ENCODE measurements around the gene DCUN1D2. TPM values are rescaled to one million over a fixed set of nuclear protein-coding genes. Genes with fewer than 3 reads are reported as not detected.

The DCUN1D2 gene
- total RNA-seq, 1 donor from 2014 or later, result 10.0 TPM

DNA sequence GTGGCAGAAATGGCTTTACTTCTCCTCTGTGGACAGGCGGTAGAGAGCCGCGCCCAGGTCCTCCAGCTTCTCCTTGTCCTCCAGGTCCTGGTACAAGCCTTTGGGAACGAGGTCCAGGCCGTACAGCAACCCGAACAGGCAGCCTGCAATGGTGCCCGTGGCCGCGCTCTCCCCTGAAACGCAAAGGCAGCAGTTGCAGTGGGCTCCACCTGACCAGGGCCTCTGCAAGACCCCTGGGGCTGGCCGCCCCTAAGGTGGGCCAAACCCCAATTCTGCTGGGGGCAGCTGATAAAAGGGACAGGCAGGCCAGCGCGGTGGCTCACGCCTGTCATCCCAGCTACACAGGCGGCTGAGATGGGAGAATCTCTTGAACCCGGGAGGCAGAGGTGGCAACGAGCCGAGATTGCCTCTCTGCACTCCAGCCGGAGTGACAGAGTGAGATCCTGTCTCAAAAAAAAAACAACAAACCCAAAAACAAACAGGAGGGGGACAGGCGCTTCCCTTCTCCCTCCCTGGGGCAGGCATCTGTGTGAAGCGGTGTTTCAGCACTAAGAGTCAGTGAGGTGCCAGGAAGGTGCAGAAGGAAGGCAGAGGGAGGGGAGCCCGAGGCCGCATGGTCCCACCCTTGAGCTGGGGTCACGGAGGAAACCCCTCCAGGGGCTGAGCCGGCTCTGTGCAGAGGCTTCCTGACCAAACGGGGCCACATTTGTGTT lies 67.5 kb downstream of the DCUN1D2 start:
- DNase-seq, result no peak

DNA sequence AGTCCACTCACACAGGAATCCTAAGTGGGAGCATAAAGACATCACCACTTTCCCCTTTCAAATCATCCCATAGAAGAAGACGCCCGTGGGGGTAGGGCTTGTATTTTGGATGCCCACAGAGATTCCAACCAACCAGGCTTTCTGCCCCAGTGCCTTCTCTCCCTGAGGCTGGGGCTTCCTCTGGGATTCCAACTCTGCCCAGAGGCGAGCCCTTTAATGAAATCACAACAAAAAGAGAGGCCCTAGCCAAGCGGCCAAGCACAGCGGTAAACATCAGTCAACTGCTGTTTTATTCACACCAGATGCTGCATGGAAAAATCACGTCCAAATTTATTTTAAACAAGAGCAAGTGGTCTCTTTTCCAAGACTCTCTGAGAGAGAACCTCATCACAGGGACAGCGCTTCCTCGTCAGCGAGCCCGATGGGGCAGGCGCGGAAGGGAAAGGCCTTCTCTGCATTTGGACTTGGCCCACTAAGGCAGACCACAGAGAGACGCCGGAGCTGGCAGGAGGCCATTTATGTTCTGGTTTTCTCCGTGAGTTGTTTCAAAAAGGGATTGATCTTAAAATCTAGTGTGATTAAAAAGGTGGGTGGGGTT lies 68.7 kb downstream of the DCUN1D2 start:
- no peak for DNase-seq

DNA sequence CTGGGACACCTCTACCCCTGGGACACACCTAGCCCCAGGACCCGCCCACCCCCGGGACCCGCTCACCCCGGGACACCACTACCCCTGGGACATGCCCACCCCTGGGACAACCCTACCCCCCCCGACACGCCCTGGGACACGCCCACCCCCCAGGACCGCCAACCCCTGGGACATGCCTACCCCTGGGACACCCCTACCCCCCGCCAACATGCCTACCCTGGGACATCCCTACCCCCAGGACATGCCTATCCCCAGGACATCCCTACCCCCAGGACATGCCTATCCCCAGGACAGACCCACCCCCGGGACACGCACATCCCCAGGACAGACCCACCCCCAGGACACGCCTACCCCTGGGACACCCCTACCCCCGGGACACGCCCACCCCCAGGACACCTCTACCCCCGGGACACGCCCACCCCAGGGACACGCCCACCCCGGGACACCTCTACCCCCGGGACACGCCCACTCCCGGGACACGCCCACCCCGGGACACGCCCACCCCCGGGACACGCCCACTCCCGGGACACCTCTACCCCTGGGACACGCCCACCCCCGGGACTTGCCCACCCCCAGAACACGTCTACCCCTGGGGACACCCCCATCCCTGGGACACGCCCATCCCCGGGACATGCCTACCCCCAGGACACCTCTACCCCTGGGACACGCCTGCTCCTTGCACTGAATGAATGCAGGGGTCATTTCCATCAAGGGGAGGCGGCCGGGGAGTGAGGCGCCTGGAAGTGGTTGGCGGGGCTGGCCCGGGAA lies 69.5 kb downstream of the DCUN1D2 start:
- DNase-seq, result no peak

DNA sequence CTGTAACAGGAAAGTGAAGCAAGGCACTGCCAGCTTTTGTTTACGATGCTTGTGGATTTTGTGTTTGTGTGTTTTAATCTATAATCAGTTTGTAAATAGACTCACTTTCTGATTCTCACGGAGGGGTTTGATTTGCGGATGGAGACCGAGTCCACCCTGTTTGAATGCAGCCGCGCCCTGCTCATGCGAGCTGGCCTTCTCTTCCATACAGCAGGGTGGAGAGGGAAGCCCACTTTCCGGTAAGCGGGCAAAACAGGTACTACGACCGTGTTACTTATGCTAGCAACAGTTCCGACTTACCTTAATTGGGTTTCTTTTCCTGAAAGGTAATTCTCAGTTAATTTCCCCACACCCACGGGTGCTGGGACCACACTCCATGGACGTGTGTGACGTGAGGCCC lies 70.3 kb downstream of the DCUN1D2 start:
- no peak for DNase-seq

DNA sequence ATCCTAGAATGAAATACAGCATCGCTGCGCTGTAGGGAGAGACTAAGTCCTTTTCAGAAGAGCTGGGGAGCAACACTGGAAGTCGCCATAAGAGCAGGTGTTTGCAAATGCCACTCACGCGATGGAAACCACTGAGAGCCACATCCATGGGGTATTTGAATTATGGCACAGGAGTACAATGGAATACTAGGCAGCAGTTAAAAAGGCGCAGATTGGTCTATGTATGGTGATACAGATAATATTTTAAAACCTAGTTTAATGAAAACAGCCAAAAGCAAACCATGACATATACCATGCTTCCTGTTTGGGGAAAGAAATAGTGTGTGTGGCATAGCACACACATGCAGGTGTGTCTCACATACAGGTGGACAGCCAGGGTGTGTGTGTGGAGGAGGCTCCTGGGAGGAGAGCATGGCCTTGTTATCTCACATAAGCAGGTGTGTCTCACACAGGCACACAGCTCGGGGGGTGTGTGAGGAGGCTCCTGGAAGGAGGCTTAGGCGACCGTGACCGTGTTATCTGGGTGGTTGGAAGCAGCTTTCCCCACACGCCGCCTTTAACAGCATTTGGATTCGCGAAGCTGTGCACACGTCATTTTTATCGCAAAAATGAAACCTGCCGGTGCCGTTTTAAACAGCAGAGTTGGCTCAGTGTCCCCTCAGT lies 70.8 kb downstream of the DCUN1D2 start:
- DNase-seq, result no peak

DNA sequence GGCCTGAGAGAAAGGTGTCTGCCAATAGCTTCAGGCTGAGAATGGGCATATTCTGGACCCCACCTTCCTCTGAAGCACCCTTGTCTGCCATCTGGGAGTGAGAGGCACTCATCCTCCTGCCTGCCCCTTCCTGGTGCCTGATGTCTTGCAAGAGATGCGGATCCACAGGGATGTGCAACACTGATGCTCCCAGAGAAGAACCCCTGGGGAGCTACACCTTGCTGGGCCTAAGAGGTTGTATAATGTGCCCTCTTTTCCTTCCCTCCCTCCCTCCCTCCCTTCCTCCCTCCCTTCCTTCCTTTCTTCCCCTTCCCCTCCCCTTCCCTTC lies 71.8 kb downstream of the DCUN1D2 start:
- DNase-seq, result no peak

DNA sequence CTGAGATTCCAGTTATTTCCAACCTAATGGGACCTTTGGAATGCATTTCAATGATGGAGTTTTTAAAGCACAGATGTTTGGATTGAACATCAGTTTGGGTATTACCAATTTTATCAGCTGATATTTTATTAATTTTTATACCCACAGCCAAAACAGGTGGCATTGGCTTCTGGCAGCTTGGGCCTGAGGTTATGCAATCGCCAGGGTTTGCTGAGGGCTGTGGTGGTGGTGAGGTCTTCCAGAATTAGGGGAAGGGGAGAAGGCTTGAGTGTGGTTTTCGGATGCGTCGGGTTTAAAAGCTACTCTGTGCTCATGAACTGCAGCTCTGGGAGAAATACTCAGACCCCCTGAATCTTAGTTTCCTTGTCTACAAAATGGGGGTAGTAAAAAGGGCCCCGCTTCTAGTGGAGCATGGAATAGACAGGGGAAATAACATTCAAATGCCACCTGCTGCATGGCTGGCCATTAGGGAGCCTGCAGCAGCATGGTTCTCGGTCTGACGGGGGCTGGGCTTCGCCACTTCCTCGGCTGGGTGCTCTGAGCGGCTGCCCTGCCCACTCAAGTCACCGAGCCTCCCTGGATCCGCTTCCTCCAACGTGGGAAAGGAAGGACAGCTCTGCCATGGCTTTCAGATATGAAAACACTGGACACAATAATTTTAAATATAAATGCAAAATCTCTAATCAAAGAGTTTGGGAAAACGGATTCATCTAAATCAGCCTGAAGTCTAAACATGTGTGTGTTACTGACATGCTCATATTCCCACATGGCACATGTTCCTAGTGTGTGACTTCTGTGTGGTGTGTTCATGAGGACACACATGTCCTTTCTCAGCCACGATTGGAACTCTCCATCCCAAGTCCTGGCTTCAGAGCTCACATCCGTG lies 72.4 kb downstream of the DCUN1D2 start:
- DNase-seq, result no peak

DNA sequence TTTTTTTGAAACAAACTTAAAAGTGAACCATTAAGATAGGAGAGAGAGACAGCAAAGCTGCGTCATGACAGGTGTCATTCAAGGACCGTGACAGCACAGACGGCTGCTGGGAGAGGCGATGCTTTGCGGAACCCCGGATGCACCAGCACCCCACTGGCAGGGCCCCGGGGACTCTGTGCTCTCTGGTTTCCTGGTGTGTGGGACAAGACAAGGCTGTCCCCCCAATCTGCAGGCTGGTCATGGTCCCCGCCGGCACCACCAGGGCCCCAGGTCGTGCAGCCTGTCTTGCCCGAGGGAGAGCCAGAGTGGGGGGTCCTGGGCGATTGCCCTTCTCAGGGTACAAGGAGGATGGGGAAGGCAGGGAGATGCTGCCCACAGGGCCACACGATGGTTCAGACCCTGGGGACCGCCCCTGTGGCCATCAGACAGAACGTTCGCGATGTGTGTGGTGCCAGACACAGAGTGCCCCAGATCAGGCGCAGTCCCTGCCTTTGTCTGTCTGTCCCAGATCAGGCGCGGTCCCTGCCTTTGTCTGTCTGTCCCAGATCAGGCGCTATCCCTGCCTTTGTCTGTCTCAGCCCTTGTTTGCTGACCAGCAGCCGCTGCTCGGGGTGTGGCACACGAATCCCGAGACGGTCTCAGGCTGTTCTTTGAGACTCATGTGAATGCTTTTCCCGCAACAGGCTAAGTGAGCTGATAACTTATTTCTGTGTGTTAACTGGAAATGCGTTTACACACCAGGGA lies 73.3 kb downstream of the DCUN1D2 start:
- no peak for DNase-seq

DNA sequence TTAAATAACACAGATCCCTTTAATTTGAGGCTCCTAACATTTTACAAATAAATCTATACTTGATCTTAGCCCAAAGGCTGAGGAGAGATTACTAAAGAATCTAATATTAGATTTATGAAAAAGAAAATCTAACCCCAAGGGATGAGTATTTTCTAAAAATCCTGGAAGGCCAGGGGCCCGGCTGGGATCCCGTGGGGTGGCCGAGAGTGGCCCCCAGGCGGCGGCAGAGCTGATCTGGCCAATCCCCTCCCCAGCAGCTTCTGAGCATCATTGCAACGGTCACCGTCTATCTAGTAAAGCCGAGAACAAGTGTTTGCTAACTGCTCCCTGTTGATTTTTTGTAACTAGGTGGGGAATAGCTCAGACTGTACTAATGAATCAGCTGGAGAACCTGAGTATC lies 74.7 kb downstream of the DCUN1D2 start:
- no peak for DNase-seq

DNA sequence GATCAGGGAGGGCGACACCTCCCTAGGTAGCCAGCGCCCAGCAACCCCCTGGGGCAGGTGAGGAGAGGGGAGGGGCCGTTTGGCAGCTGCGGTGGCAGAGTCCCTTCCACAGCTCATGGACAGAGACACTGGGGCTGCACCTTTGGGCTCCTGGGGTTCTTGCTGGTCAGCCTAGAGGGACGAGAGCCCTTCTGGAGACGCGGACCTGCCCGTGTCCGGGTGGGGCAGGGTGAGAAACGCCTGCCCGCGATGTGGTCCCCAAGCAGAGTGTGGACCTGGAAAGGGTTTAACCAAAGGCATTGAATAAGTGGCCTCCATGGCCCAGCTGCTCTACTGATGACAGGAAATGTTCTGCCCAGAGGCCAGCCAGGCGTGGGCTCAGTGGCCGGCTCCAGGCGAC lies 75.5 kb downstream of the DCUN1D2 start:
- DNase-seq, result no peak

DNA sequence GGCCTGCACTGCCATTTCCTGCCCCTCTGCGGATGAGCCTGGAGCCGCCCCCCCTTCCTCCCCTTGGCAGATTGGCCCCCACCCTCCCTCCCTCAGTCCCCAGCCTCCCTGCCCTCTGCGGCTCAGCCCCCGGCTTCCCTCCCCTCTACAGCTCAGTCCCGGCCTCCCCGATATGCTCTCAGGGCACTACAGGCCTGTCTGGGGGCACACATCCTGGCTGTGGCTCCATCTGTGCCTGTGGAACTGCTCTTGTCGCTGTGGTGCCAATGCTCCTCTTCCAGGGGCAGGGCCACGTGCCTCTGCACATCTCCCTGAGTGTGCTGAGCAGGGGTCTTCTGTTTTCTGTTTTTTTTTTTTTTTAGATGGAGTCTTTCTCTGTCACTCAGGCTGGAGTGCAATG lies 76.2 kb downstream of the DCUN1D2 start:
- no peak for DNase-seq

DNA sequence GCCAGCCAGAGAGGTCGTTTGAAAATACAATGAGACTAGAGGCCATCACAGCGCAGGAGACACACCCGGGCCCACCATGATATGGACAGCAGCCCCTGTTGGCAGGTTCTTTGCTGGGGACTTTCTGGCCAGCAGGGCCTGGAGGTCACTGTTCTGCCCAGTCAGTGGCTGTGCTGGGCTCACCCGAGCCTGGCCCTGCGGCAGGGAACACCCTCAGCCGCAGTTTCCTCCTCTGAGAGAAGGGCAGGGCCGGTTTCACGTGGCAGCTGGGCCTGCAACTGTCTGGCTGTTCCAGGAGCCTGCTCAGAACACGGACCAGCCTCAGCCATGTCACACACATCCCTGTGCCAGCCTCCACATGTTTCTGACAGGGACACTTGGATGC lies 76.6 kb downstream of the DCUN1D2 start:
- DNase-seq, result no peak

DNA sequence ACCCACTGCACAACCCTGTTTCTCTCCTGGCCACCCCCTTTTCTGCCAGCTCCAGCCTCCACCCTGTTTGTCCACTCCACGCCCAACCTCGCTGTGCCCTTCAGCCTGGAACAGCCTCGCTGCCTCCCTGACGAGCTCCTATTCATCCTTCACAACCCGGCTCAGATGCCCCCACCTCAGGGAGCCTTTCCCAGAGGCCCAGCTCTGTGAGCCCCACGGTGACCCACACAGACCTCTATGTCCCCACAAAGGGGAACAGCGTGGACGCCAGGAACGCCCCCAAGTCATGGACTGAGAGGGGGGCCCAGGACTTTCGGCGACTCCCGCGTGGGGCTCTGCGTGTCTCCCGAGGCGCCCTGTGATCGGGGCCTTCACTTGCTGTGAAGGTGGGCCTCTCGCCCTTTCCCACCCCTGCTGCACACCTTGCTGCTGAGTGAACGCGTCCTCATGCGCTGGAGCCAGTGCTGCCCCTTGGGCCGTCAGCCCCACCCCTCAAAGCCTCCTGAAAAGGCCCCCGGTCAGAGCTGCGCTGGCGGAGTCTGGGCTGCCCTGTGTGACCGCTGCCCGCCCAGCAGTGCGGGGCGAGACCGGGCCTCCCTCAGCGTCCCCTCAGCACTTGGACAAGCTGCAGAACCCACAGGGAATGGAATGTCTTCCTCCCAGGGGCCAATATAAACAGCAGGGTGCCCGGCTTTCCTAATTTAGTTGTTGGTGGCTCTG lies 77.2 kb downstream of the DCUN1D2 start:
- no peak for DNase-seq

DNA sequence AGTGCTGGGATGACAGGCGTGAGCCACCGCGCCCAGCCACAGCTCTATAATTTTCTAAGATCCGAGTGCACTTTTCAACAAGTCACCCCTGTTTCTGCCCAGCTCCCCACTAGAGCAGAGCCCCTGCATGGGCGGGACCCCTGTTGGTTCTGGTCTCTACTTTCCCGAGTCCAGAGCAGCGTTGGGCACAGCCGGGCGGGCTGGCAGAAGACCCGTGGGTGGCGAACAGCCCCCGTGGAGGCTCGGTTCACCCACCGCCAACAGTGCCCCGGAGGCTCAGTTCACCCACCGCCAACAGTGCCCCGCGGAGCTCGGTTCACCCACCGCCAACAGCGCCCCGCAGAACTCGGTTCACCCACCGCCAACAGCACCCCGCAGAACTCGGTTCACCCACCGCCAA lies 78.1 kb downstream of the DCUN1D2 start:
- no peak for DNase-seq

DNA sequence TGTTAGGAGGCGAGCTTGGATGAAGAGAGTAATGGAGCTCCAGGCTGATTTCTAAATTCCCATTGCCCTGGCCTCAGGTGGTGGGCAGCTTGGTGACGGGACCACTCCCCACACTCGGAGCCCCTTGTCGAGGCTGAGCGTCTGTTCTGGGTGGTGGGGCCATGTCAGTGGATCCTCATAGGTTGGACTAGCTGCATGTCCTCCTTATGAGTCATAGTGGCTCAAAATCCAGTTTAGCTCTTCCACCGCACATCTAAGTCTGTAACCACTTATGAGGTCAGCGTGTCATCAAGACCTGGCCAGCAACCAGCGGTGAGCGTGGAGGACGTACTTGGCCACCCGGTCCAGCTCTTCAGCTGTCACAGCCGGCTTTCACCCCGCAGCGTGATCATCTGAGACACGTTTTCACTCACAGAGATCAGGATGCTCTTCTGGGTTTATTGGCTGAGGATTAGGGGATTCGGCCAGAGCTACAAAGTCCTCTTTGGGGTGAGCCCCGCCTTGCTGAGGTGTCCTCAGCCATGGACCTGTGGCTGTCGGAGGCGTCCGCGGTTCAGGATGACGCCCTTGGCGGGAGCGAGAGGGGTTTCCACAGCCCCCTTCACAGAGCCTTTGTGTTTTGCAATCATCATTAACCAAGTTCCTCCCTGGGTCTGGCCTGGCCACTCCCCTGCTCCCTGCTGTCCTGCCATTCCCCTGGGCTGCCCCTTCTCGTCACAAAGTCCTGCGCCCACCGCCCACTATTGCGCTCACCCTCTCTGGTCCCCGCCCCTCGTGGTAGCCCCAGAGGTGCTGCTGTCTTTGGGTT lies 79.1 kb downstream of the DCUN1D2 start:
- DNase-seq, result no peak

DNA sequence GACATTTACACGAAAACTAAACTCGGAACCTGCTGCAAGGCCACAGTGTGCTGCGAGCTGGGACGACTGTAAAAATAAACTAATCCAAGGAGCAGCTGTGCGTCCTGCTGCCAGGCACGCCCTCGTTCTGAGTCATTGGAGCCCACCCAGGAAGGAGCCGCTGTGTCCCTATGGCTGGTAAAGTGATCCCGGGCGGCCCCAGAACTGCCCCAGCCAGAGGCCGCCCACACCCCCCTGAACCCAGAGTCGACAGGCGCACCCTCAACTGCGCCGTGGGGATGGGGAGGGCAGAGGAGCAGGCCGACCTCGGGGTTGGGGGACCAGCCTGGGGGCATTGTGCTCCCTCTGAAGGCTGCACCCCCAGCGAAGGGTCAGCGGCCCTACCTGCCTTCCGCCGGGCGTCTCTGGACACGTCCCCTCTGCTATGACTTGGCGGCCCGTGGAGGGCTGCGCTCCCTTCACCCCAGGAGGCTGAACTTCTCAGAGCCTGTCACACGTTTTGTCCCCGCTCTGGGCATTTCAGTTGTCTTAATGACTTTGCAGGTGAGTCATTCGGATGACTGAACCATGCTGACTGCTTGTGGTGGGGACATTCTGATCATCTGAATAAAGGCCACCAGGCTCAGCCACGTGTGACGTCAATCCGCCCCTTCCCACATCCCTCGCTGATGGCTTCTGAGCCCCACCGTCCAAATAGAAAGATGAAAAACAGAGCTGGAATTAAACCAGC lies 79.9 kb downstream of the DCUN1D2 start:
- DNase-seq, result no peak

DNA sequence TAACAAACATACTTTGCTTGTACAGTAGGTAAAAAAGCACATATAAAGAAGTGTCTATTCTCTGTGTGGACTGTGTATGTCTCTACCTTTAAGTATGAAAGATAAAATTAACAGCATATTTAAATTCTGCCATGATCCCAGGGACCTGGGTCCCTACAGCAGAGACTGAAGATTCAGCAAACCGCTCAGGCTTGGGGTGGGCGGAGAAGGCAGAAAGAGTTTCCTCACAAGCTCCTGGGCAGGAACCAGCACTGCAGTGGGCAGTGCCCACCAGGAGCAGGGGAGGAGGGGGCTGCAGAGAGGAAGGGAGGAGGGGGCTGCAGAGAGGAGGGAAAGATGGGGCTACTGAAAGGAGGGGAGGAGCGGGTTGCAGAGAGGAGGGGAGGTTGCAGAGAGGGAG lies 81.9 kb downstream of the DCUN1D2 start:
- no peak for DNase-seq

DNA sequence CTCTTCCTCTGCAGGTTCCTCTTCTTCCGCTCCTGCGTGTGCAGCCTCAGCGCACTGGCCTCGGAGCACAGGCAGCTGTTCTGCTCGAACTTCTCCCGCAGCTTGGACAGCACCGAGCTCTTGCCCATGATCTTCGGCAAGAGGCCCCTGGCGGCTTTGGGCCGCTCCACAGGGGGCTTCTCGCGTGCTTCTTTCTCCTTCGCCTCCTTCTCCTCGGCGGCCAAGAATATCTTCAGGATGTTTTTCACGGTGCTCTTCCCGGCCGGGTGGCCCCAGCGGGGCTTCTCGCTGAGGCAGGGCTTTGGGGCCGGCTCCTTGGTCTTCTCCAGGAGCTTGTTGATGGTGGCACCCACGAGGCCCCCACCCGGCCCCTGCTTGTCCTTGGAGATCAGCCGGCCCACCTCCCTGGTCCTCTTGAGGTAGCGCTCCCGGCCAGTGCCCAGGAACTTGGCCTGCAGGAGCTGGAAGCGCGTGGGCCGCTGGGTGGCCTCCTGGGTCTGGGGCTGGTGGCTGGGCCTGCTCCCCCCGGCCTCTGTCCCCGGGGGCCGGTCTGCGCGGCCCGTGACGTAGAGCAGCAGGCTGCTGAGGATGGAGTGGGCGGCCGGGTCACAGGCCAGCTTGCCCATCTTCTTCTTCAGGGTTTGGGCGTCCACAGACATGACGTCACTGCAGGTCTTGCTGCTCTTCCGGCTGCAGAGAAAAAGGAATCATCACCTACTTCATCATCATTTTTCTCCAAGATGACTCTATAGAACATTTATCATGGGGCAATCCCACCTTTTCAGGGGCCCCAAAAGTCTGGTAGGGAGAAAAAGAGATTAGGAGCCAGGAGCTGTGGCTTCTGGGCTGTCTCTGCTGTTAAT lies 82.7 kb downstream of the DCUN1D2 start:
- DNase-seq, result no peak

DNA sequence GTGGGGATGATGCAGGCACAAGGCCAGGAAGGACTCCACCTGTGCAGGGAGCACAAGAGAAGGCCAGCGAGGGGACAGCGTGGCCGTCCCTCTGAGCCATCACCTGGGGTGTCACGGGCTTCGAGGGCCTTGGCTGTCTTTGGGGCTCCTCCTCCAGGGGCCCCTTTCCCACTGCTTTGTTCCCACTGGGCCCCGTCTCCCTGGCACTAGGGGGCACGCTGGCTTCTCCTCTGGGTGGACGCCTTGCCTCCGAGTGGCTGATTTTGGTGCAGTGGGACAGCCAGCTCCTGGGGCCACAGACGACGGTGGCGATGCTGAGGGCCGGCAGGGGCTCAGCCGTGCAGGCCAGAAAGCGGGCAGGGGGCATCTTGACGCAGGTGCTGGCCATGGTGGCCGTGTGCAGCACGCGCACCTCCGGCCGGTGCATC lies 83.4 kb downstream of the DCUN1D2 start:
- DNase-seq, result no peak
